ENCODE measurements around the gene U2AF1.
"Not testable (repeated sequence)": the region's sequence is repeated elsewhere in the genome, so short reads cannot be mapped to it uniquely, and the experiment has no call there.

The U2AF1 gene

DNA sequence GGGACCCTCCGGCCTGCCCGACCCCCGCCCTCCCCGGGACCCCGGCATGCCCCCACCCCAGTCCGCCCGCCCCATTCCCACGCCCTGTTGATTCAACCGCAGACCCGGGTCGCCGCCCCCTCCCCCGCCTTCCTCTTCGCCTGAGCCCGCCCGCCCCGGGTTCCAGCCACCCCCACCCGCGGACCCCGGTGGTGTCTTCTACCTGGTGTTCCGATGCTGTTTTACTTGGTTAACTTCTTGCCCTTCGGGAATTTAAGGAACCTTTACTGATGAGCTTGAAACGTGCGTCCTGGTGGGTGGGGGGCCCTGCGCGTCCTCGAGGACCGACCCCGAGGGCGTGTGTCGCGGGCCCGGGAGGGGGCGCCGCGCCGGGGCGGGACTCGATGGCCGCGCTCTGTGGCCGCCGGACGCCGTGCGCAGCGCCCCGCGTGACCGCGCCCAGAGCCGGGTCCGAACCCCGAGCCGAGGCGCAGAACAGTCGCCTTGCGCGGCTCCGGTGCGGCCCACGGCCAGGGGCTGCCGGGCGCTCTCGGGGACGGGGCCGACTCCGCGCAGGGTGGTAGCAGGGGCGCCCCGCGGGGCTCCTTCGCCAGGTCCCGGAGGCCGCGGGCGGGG is 31.2 kb downstream of the U2AF1 start:
- not testable (repeated sequence) for DNase-seq

DNA sequence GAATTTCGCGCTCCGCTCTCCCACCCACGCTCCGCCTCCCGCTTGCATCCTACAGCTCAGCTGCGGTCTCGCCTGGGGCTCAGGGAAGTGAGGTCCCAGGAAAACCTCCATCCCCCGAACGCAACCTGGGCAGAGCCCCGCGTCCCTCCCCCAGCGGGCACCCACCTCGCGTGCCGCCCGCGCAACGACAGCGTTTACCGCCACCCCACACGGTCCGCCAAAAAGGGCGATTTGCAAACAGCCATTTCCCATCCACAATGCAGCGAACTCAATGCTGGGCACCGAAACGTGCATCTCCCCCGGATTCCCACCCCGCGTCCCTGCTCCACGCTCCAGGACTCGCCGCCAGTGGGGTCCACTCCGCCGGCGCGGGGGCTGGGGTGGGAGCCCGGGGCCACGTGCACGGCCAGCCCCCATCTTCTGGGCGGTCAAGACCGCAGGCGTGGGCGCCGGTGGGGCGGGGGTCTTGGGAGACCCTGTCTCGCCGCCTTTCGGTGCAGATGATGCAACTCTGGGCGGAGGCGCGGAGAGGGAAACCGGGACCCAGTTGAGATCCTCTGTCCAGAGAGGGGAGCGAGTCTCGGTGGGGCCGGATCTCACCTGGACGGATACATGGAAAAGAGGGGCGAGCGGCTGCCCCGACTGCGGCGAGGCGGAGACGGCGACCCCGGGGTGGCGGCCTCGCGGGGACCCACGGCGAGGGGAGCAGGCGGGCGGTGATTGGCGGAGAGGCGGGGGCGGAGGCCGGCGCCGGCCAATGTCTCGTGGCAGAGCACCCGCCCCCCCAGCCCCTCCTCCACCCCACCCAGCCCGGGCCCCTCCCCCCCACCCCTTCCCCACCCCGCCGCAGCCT is 32.0 kb downstream of the U2AF1 start, which contains the start of gene CBS:
CBS (minus strand) TSS at position 666 of the 853 bp plus-strand sequence. CDS start 3,642 bp downstream, outside the sequence.
- not testable (repeated sequence) for DNase-seq

DNA sequence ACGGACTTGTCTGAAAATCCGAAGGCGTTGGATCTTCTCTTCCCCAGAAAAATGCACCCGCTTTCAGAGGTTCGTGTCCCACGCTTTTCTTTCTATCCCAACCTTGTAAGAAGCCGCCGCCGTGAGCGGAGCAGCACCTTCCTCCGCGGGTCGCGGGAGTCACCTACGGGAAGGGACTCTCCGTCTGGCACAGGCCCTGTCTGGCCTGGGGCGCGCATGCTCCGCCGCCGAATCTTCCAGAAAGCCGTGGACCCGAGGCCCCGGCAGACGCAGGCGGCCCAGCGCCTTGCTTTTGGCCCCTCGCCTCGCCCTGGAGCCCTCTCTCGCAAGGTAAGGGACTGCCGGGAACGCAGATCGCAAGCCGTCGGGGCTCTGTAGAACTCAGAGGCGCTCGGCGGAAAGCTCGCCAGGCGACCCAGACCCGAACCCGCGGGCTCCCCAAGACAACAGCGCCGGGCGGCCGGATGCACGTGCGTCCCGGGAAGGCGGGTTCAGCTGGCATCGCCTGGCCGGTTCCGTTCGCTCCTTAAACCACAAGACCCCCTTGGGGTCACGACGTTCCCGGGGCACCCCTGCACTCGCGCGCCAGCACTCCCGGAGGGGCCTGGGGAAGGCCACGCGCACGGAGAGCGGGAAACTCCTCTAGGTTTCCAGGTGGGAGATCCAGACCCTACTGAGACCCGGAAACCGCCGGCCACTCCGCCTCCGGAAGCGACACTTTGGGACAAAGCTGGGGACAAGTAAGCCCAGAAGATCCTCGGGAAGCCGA is 32.8 kb downstream of the U2AF1 start:
- DNase-seq: not testable (repeated sequence)

DNA sequence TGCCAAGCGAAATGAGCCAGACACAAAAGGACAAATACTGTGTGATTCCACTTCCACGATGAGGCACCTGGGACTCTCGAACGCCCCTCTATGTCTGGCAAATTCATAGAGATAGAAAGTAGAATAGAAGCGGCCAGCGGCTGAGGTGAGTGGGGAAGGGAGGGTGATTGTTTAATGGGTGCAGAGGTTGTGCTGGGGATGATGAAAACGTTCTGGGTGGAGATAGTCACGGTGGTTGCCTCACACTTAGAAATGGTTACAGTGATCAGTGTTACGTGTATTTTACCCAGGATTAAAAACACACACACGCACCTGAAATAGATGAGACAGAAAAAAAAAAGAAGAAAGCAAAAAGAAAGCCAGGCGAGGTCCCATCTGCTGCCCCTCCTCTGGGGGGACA is 34.6 kb downstream of the U2AF1 start:
- not testable (repeated sequence) for DNase-seq

DNA sequence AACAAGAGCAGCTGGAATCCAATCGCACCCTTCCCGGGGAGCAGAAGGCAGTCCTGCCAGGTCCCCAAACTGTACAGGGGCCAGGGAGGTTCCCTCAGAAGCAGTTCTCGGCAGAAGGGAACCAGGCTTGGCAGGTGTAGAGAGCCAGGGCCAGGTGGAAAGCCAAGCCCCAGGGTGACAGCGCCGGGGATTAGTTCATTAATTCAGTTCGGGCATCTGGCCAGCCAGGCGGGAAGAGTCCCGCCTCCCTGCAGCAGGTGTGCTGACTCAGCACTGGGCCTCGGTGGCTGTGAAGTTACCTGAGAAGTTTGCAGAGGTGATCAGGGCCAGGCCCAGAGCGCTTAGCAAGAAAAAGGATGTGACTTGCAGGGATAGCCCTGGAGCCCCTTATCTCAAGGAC is 37.7 kb downstream of the U2AF1 start:
- DNase-seq: not testable (repeated sequence)

DNA sequence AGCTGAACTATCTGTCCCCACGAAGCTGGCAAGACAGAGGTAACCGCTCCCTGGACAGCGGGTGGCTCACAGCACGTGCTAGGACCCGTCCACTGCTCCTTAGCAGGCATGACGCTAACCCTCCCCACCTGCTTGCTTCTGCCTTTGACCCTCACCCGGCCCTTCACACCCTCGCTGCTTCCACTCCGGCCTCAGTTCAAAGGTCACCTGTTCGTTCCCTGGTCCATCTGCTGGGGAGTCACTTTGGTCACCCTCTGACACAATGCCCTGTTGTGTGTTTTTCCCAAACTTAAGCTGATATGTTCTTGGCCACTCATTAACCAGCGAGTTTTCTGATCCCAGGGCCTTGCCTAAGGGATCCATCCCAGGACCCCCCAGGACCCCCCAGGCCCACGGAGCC is 39.3 kb downstream of the U2AF1 start:
- DNase-seq: not testable (repeated sequence)

DNA sequence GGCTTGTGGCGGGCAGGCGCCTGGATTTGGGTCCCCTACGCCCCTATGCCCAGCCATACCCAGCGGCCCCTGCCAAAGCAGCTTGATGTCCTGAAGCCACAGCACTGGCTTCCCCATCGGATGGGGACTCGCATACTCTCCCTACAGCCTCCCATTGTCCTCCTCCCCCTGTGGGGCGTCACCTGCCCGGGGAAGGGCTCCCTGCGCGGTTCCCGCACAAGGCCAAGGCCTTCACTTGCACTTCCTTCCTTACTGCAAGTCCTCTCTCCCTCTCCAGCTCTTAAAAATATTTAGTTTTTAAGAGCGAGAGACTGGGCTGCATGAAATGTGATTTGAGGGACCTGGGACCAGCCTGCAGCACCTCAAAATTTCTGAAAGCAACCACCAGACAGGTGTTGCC is 40.7 kb downstream of the U2AF1 start:
- DNase-seq: not testable (repeated sequence)

DNA sequence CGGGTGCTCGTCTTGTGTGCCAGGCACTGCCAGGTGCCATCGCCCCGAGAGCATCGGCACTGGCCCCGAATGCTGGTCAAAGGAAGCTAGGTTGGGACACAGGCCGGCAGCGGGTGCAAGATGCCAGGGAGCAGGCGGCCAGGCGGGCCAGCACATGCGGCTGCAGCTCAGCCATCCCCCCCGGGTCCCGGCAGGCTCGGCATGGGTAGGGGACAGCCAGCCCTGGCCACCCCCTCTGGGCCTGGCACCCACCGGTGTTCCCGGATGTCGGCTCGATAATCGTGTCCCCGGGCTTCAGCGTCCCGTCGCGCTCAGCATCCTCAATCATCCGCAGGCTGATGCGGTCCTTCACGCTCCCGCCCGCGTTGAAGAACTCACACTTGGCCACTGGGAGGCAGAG is 41.4 kb downstream of the U2AF1 start:
- DNase-seq: not testable (repeated sequence)

DNA sequence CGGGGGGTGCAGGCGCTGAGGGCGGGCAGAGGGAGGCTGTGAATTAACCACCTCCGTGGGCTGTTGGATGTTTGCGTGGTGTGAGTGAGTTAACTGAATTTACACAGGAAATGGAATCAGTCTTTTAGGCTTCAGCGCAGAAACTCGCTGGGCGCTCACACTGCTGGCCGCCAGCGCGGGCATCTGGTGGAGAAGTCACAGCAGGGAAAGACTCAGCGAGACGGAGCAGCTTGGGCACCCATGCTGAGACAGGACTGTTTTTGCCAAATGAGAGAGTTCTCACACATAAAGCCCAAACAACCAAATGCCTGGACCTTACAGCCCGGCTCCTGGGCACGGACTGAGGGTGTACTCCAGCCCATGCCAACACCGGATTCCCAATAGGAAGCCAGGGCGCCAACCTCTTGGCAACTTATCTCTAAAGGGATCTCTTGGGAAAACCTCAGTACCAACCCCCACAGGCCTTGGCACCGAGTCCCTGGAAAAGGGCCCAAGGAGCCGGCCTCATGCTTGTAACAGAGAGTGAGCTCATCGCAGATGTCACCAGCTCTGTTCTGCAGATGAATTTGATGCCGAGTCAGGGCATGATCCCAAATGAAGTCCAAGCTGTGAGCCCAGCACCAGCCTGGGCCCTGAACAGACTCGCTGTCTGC is 43.0 kb downstream of the U2AF1 start:
- DNase-seq: not testable (repeated sequence)

DNA sequence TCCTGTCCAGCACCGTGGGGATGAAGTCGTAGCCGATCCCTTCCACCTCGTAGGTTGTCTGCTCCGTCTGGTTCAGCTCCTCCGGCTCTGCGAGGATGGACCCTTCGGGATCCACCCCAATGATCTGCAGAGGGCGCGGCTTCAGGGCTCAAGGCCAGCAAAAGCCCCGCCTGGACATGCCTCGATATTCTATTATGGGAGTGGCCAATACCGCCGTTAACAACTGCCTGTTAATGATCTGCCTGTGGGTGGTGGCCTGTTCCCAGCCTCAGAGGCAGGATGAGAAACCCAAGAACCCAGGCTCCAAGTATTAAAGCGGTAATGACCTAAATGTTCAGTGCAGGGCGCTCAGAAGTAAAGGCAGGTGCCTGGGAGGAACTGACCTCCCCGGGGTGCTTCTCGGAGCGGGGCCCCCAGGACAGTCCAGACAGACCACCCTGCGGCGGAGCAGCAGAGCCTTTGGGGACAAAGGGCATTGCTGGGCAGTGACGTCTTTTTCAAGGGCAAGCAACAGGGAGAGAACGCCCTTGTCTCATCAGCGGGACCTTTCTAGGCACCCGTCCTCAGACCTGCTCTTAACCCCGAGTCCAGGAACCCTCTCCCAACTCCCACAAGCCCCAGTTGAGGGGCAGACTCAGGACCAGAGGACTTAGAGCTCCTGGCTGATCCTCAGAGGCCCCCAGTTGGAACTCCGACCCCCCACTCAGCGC is 44.3 kb downstream of the U2AF1 start:
- not testable (repeated sequence) for DNase-seq

DNA sequence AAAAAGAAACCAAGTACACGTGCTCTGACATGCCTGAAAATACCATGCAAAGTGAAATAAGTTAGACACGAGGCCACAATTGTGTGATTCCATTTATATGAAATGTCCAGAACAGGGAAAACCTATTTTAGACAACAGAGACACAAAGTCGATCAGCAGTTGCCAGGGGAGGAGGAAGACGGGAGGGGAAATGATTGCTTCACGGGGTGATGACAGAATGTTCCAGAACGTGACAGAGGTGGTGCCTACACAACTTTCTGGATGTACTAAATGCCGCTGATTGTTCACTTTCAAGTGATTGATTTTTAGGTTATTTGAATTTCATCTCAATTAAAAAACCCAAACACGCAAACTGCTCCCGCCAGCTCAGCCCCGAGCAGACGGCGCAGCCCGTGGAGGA is 54.3 kb downstream of the U2AF1 start:
- DNase-seq: not testable (repeated sequence)

DNA sequence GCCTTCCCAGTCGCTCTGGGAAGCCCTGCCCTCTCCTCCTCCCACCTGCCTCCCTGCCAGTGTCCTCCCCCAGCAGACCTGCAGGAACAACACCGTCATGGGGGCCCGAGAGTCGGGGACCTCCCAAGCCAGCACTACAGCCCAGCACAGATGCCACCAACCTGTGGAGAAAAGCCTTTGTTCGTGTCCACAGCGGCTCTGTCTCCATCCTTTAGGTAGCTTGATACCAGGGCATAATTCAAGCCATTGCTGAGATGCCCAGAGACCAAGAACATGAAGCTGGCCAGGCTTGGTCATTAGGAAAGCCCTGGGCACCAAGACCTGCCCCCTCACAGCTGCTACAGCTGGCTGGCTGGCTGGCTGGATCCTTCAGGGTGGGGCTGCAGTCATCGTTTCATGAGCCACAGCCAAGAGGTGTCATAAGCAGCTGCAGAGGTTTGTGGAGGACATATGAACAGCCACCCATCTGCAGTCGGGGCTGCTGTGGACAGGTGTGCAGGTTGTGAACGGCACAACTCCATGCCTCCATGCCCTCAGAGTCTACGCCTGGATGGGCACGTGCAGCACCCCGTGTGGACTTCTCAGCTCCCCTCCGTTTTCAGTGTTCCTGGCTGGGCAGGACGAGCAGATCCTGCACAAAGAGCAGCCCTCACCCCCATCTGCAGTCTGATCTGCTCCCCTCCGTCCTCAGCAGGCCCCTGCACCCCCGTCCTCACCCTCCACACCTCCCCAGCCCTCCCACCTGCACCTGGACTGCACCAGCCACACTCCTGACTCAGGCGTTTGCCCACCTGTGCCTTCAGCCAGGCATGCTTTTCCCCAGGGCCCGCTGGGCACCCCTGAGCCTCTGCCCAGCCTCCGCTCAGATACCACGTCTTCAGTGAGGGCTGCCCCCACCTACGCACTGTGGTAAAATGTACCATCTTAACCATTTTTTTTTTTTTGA is 61.2 kb downstream of the U2AF1 start:
- not testable (repeated sequence) for DNase-seq

DNA sequence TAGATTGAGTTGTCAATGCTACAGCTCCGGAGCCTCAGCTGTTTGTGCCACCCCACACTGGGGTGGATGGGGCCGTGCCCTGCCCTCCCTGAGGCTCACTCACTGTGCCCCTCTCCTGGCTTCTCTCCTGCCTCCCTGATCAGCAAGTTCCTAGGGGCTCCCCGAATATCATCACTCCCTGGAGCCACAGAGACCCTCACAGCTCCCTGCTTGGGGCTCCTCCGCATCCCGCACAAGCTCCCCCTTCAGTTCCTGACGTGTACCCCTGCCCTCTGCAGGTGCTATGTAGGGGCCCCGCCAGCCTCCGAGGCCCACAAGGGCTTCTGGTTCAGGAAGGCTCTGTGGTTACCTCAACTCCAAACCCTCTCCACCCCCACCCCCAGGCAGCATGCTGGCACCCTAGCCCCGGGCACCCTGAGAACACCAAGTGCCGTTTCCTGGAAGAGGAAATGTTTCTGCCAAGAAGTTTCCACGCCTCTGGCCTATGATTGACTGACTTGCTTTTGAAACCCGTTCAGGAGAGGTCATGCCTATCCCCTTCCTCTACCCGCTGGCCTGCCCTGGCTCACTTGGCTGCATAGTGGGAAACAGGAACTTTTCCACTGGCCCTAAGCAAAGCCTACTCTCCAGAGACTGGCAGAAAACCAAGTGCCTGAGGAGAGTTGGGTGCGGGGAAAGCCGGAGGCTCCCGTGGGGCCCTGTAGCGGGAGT is 62.0 kb downstream of the U2AF1 start:
- DNase-seq: not testable (repeated sequence)

DNA sequence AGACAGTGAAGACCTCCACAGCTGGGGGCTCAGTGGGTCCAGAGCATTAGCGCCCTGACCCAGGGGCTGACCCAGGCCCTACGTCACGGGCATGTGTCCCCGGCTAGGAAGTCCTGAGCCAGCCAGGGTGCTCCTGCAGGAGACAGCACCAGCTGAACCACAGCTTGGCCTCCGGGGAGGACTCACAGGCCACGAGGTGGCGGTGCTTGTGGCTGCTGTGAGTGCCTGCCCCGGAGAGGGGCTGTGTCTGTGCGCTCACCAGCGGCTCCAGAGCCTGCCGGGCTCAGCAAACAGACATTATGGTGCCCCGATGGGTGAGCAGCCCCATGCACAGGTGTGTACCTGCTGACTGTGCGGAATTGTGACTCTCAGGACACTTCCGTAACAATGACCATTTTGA is 62.8 kb downstream of the U2AF1 start:
- DNase-seq: not testable (repeated sequence)

DNA sequence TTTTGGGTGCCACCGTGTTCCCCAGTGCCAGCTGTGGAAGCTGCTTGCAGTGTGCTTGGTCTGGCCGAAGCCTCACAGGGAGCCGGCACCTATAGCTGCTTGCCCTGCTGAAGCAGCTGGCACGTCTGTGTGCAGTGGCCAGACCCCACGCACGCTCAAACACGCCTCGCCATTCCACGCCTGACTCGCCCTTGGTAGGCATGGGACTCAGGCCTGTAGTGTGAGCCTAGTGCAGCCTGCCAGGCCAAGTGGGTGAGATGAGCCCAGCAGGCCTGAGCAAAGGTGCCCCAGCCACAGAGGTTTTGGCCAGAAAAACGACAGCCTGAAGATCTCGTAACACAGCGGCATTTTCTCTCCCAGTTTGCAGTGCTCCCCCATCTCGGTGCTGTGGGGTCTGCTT is 64.1 kb downstream of the U2AF1 start:
- DNase-seq: not testable (repeated sequence)

Measured in NCI-H1105 (cell line).